Thoracic aorta (tissue), 2 donors: ENCODE results near the gene PANK1. TPM values are rescaled to one million over a fixed set of nuclear protein-coding genes. Genes with fewer than 3 reads are reported as not detected.
"Not testable (repeated sequence)": the region's sequence is repeated elsewhere in the genome, so short reads cannot be mapped to it uniquely, and the experiment has no call there.

Experiments used
- ATAC-seq: fragments of 150-250 bp; one replicate; pipeline ENCODE4 v1.8.0; 2017; ENCODE audit warnings: low read depth; ENCODE audit not compliant: insufficient number of reproducible peaks, low FRiP score
- DNase-seq: peaks from one replicate; pipeline ENCODE4 v3.0.0-alpha.2; 2020; ENCODE audit warnings: low spot score
- H3K27ac ChIP-seq, 2 donors: fragments of 200-600 bp; sonication (generic); 1 replicate in 1 of 2; 2 replicates in 1 of 2; pipeline ENCODE4 v1.5.1; 2016; ENCODE audit warnings: mild to moderate bottlenecking in 2 of 2, moderate library complexity in 2 of 2
- H3K27me3 ChIP-seq: fragments of 200-600 bp; sonication (generic); replicated peaks from 2 replicates; pipeline ENCODE4 v1.6.0; 2016; ENCODE audit warnings: mild to moderate bottlenecking; ENCODE audit not compliant: insufficient read depth
- H3K36me3 ChIP-seq: fragments of 200-600 bp; sonication (generic); one replicate; pipeline ENCODE4 v1.5.1; 2016
- H3K4me1 ChIP-seq, 2 donors: fragments of 200-600 bp; sonication (generic); 1 replicate in 1 of 2; 2 replicates in 1 of 2; pipeline versions ENCODE4 v1.5.1 to v1.6.0; 2016; ENCODE audit warnings: low read depth in 2 of 2, mild to moderate bottlenecking in 1 of 2; ENCODE audit not compliant: control insufficient read depth in 1 of 2
- H3K4me3 ChIP-seq: fragments of 200-600 bp; sonication (generic); 2 replicates; pipeline ENCODE4 v1.5.1; 2016; ENCODE audit warnings: mild to moderate bottlenecking
- H3K9me3 ChIP-seq: fragments of 200-600 bp; sonication (generic); 2 replicates; pipeline ENCODE4 v1.5.1; 2016
- total RNA-seq, 2 donors: library from RNA; depleted of rRNA; stranded (reverse); fragments of >200 nt; gene quantifications; one replicate each; pipeline versions ENCODE4 v1.1.0 to v1.2.3, GENCODE V29; 2016
- TF ChIP-seq, protein P1 (sequence below): fragments of 200-600 bp; sonication (generic); IDR thresholded peaks from one replicate; pipeline ENCODE4 v1.5.1; 2019; ENCODE audit warnings: antibody characterized with exemption

PANK1 gene
- total RNA-seq, 2 donors from 2014 or later: 0.95 to 5.5 TPM

DNA sequence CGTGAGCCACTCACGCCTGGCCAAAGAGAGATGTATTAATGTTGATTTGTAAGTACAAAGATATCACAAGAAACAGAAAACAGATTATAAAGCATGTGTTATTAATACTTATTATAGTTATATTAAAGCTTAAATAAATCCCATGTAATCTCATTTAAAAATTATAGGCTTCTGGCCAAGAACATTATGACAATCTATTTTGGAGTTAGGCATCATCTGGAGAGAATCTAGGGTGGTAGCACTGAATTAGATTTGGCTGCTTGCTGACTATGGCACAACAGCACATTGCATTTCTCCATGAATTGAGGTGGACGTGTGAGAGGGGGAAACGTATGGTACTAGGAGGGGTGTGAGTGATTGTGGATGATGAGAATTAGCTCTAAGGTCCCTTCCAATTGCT lies 92.8 kb downstream of the PANK1 start:
- no peak overlapping the region for H3K4me3 ChIP-seq
- ATAC-seq (no peak), DNase-seq (no peak)
- H3K9me3 ChIP-seq: no peaks in the 10 kb centered on the region
- no peaks in the 10 kb centered on the region for H3K27me3 ChIP-seq
- H3K4me1 ChIP-seq: peaks cover 0 to 11% of the 10 kb centered on the region in 2 donors
- TF ChIP-seq, protein P1, sequence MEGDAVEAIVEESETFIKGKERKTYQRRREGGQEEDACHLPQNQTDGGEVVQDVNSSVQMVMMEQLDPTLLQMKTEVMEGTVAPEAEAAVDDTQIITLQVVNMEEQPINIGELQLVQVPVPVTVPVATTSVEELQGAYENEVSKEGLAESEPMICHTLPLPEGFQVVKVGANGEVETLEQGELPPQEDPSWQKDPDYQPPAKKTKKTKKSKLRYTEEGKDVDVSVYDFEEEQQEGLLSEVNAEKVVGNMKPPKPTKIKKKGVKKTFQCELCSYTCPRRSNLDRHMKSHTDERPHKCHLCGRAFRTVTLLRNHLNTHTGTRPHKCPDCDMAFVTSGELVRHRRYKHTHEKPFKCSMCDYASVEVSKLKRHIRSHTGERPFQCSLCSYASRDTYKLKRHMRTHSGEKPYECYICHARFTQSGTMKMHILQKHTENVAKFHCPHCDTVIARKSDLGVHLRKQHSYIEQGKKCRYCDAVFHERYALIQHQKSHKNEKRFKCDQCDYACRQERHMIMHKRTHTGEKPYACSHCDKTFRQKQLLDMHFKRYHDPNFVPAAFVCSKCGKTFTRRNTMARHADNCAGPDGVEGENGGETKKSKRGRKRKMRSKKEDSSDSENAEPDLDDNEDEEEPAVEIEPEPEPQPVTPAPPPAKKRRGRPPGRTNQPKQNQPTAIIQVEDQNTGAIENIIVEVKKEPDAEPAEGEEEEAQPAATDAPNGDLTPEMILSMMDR: no peak
- H3K27ac ChIP-seq: no peak overlapping the region
- no peaks in the 10 kb centered on the region for H3K36me3 ChIP-seq

DNA sequence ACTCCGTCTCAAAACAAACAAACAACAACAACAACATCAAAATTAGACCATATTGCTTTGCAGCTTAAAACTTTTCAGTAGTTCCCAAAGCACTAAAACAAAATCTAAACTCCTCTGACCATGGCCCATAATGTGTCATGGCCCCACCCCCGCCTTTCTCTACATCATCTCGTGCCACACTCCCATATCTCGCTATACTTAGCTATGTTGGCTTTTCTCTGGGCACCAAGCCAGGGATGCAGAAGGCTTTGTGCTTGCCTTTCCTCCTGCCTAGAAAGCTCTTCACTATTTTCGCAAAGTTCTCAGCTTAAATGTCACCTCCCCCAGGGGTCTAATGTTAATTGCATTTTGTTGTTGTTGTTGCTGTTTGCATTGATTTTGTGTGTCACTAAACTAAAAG lies 94.5 kb downstream of the PANK1 start:
- no peaks in the 10 kb centered on the region for H3K27me3 ChIP-seq
- DNase-seq: no peak
- TF ChIP-seq, protein P1: no peak
- ATAC-seq: no peak
- no peaks in the 10 kb centered on the region for H3K36me3 ChIP-seq
- H3K9me3 ChIP-seq: no peaks in the 10 kb centered on the region
- H3K4me3 ChIP-seq: no peak overlapping the region
- H3K27ac ChIP-seq: no peak overlapping the region
- H3K4me1 ChIP-seq: peaks cover 0 to 11% of the 10 kb centered on the region in 2 donors

- TF ChIP-seq, protein P1: no peak
- Histone ChIP-seq H3K27ac (no peak overlapping the region), H3K27me3 (no peaks in the 10 kb centered on the region), H3K9me3 (no peaks in the 10 kb centered on the region), H3K36me3 (no peaks in the 10 kb centered on the region), H3K4me3 (no peak overlapping the region), H3K4me1 (peaks cover 0 to 11% of the 10 kb centered on the region in 2 donors)
- ATAC-seq (no peak), DNase-seq (no peak)
Measured at GRCh38 chr10:89549510-89549909, 95.5 kb downstream of the PANK1 start.

GRCh38 chr10:89548673-89549072 lies 96.4 kb downstream of the PANK1 start:
- H3K27me3 ChIP-seq: no peaks in the 10 kb centered on the region
- DNase-seq (no peak), ATAC-seq (no peak)
- TF ChIP-seq, protein P1: no peak
- no peak overlapping the region for H3K4me3 ChIP-seq
- H3K9me3 ChIP-seq: no peaks in the 10 kb centered on the region
- H3K36me3 ChIP-seq: no peaks in the 10 kb centered on the region
- H3K27ac ChIP-seq: no peak overlapping the region
- peaks cover 0 to 9% of the 10 kb centered on the region in 2 donors for H3K4me1 ChIP-seq

DNA sequence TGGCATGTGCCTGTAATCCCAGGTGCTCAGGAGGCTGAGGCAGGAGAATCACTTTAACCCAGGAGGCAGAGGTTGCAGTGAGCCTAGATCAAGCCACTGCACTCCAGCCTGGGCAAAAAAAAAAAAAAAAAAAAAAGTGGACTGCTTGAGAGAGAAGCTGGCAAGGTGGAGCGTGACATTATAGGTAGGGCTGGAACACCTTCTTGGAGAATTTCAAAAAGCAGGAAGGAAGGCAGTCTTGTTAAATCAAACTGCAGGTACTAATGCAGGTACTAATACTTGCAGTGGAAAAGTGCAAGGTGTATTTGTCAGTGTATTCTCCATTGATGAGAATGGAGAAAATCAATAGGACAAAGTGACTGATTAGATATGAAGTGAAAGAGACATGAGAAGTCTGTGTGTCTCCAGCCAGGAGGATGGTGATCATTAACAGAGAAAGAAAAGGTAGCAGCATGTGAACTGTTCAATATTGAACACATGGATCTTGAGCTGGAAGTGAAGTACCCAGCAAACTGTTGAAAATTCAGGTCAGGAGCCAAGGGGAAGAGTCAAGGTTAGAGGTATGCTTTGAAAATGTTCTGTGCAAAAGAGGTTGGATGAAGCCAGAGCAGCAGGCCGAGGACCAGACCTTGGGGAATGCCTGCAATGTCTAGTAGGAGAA lies 97.1 kb downstream of the PANK1 start:
- H3K27ac ChIP-seq: no peak overlapping the region
- TF ChIP-seq, protein P1: no peak
- H3K27me3 ChIP-seq: no peaks in the 10 kb centered on the region
- H3K4me3 ChIP-seq: no peak overlapping the region
- ATAC-seq (no peak), DNase-seq (no peak)
- no peaks in the 10 kb centered on the region for H3K36me3 ChIP-seq
- H3K9me3 ChIP-seq: no peaks in the 10 kb centered on the region
- H3K4me1 ChIP-seq: peaks cover 0 to 2% of the 10 kb centered on the region in 2 donors

DNA sequence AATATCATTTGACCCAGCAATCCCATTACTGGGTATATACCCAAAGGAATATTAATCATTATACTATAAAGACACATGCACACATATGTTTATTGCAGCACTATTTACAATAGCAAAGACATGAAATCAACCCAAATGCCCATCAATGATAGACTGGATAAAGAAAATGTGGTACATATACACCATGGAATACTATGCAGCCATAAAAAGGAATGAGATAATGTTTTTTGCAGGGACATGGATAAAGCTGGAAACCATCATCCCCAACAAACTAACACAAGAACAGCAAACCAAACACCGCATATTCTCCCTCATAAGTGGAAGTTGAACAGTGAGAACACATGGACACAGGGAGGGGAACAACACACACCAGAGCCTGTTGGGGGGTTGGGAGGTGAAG lies 98.4 kb downstream of the PANK1 start:
- H3K4me3 ChIP-seq, H3K27me3 ChIP-seq, H3K9me3 ChIP-seq, DNase-seq, ATAC-seq, H3K4me1 ChIP-seq, H3K36me3 ChIP-seq, H3K27ac ChIP-seq: not testable (repeated sequence)
